ENCODE results near the gene TSPAN9.

The TSPAN9 gene

DNA sequence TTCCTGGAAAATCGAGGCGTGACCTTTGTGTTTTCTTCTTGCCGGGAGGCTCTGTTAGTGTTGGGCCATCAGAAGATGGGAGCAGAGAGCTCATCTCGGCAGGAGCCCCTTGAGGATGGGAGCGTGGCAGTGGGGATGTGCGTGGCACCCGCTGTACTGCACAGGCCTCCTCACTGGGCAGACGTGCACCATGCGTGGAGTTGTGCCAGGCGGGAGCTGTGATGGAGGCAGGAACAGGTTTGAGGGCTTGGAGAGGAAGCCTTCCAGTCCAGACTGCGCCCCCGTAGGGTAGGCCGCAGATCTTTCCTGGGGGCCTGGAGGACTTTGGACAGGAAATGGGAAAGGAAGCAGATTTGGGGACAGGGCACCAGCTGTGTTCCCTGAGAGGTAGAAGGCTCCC is 197.5 kb downstream of the TSPAN9 start:
- H3K9me3 ChIP-seq (ENCODE audit: insufficient read depth, low read length) = no peaks in the 10 kb centered on the region
- H3K9ac ChIP-seq (ENCODE audit: low read length) = no peak overlapping the region
- H4K20me1 ChIP-seq (ENCODE audit: low read depth, low read length) = no peaks in the 10 kb centered on the region
- TF ChIP-seq, protein P1, sequence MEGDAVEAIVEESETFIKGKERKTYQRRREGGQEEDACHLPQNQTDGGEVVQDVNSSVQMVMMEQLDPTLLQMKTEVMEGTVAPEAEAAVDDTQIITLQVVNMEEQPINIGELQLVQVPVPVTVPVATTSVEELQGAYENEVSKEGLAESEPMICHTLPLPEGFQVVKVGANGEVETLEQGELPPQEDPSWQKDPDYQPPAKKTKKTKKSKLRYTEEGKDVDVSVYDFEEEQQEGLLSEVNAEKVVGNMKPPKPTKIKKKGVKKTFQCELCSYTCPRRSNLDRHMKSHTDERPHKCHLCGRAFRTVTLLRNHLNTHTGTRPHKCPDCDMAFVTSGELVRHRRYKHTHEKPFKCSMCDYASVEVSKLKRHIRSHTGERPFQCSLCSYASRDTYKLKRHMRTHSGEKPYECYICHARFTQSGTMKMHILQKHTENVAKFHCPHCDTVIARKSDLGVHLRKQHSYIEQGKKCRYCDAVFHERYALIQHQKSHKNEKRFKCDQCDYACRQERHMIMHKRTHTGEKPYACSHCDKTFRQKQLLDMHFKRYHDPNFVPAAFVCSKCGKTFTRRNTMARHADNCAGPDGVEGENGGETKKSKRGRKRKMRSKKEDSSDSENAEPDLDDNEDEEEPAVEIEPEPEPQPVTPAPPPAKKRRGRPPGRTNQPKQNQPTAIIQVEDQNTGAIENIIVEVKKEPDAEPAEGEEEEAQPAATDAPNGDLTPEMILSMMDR (IDR thresholded peaks at IDR 0.05; ENCODE audit: insufficient read depth, low read length, poor library complexity, severe bottlenecking) = no peak
- TF ChIP-seq EZH2phosphoT487 (conservative IDR thresholded peaks at IDR 0.05; ENCODE audit: low read length) = no peak
- no peaks in the 10 kb centered on the region for H3K9me2 ChIP-seq (replicated peaks; ENCODE audit: insufficient read depth, low read length)
- no peak overlapping the region for H3K27ac ChIP-seq (ENCODE audit: low read depth, low read length)
- no peaks in the 10 kb centered on the region for H3K36me3 ChIP-seq (ENCODE audit: low read length)
- no peak overlapping the region for H3K4me2 ChIP-seq (ENCODE audit: low read depth, low read length, poor library complexity, severe bottlenecking)
- no peak overlapping the region for H2AFZ ChIP-seq (ENCODE audit: low read depth, low read length, severe bottlenecking)
- no peaks in the 10 kb centered on the region for H3K79me2 ChIP-seq (ENCODE audit: insufficient read depth, low read length)
- no peaks in the 10 kb centered on the region for H3K27me3 ChIP-seq (ENCODE audit: low read length)
- H3F3A ChIP-seq (ENCODE audit: insufficient read depth) = no peaks in the 10 kb centered on the region
- no peak overlapping the region for H3K4me3 ChIP-seq (ENCODE audit: insufficient read depth, low read length, poor library complexity, severe bottlenecking)

DNA sequence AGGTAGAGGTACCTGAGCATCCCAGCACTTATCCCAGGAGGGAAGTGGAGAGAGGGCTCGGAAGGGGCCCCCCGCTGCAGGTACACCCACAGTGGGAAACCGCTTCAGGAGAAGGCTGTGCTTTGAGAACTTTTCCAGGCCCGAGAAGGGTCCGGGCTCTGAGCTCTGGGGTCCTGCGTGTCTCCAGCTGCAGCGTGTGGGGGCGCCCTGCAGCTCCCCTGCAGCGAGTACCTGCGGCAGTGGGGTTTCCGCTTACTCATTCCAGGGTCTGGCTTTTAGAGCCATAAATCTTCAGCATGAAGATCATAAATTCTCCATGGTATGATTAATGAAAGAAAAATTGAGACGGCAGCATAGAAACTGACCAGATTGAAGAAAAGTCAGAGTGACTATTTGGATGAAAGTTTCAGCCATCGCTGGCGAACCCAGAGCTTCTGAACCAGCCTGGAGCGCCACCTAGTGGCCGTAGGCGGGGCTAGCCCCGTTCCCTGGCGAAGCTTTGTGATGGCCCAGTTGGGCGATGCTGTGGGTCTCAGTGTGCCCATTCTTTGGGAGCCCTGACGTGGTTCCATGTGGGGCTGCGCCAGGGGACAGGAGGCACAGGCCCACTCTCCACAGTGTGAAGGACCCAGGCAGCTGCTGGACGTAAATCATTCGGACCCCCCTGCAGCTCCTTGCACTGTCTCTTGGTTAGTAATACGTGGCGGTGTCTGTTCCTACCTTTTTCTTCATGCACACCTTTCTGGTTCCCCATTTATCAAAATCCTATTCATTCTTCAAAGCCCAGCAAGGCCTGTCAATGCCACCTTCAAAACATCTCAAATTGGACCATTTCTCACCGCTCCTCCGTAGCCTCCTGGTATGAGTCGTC is 198.2 kb downstream of the TSPAN9 start:
- Histone ChIP-seq H2AFZ (ENCODE audit: low read depth, low read length, severe bottlenecking) (no peak overlapping the region), H3K27me3 (ENCODE audit: low read length) (no peaks in the 10 kb centered on the region), H3K4me2 (ENCODE audit: low read depth, low read length, poor library complexity, severe bottlenecking) (no peak overlapping the region), H4K20me1 (ENCODE audit: low read depth, low read length) (no peaks in the 10 kb centered on the region), H3K9ac (ENCODE audit: low read length) (no peak overlapping the region), H3K79me2 (ENCODE audit: insufficient read depth, low read length) (no peaks in the 10 kb centered on the region), H3K36me3 (ENCODE audit: low read length) (no peaks in the 10 kb centered on the region), H3K9me3 (ENCODE audit: insufficient read depth, low read length) (no peaks in the 10 kb centered on the region), H3K4me3 (ENCODE audit: insufficient read depth, low read length, poor library complexity, severe bottlenecking) (no peak overlapping the region), H3K9me2 (replicated peaks; ENCODE audit: insufficient read depth, low read length) (no peaks in the 10 kb centered on the region), H3K27ac (ENCODE audit: low read depth, low read length) (no peak overlapping the region), H3F3A (ENCODE audit: insufficient read depth) (no peaks in the 10 kb centered on the region)
- no peak for TF ChIP-seq EZH2phosphoT487 (conservative IDR thresholded peaks at IDR 0.05; ENCODE audit: low read length)
- TF ChIP-seq, protein P1 (IDR thresholded peaks at IDR 0.05; ENCODE audit: insufficient read depth, low read length, poor library complexity, severe bottlenecking) = peak; percentile 85

DNA sequence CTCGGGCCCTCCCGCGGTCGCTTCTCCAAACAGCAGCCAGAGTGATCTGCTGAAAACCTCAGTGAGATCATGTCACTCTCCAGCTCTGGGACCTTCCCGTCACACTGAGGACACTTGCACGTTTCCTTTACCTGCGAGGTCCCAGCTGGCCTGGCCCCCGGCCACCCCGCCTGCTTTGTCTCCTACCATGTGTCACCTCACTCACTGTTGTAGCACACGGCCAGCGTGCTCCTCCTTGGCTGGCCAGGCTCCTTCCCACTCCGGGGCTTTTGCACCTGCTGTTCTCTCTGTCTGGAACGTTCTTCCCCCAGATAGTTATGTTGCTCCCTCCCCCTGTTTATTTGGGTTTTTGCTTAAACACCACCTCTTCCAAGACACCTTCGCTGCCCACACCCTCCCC is 199.0 kb downstream of the TSPAN9 start:
- TF ChIP-seq EZH2phosphoT487 (conservative IDR thresholded peaks at IDR 0.05; ENCODE audit: low read length) = no peak
- TF ChIP-seq, protein P1 (IDR thresholded peaks at IDR 0.05; ENCODE audit: insufficient read depth, low read length, poor library complexity, severe bottlenecking) = no peak
- H2AFZ ChIP-seq (ENCODE audit: low read depth, low read length, severe bottlenecking) = no peak overlapping the region
- H3K4me3 ChIP-seq (ENCODE audit: insufficient read depth, low read length, poor library complexity, severe bottlenecking) = no peak overlapping the region
- no peak overlapping the region for H3K4me2 ChIP-seq (ENCODE audit: low read depth, low read length, poor library complexity, severe bottlenecking)
- no peaks in the 10 kb centered on the region for H3F3A ChIP-seq (ENCODE audit: insufficient read depth)
- no peak overlapping the region for H3K27ac ChIP-seq (ENCODE audit: low read depth, low read length)
- H3K9me2 ChIP-seq (replicated peaks; ENCODE audit: insufficient read depth, low read length) = no peaks in the 10 kb centered on the region
- H4K20me1 ChIP-seq (ENCODE audit: low read depth, low read length) = no peaks in the 10 kb centered on the region
- no peaks in the 10 kb centered on the region for H3K27me3 ChIP-seq (ENCODE audit: low read length)
- H3K36me3 ChIP-seq (ENCODE audit: low read length) = no peaks in the 10 kb centered on the region
- no peaks in the 10 kb centered on the region for H3K79me2 ChIP-seq (ENCODE audit: insufficient read depth, low read length)
- H3K9me3 ChIP-seq (ENCODE audit: insufficient read depth, low read length) = no peaks in the 10 kb centered on the region
- no peak overlapping the region for H3K9ac ChIP-seq (ENCODE audit: low read length)

All from SU-DHL-6 (cell line).